Activated CD8-positive, alpha-beta memory T cell treated with anti-CD3 and anti-CD28 coated beads for 48 hours (primary cell): ENCODE results near the gene SLC19A3.
A peak's percentile ranks its signal among the peaks of the same experiment; 100 is the strongest.
"Not testable (repeated sequence)": the region's sequence is repeated elsewhere in the genome, so short reads cannot be mapped to it uniquely, and the experiment has no call there.

ENCODE experiments used
- DNase-seq, 3 experiments: peaks; one replicate each; pipeline ENCODE4 v3.0.0-alpha.2; 2020; ENCODE audit warnings: low read depth in 2 of 3, low spot score in 2 of 3

Gene SLC19A3

GRCh38 chr2:227717687-227718567 is at the start of gene SLC19A3:
Gene SLC19A3, minus strand, starts transcription at chr2:227718028. Its CDS starts 15,710 bp downstream, at chr2:227702318.
- no peak for DNase-seq

- DNase-seq = peak; percentile 19 to 27 (median 22)
Measured at GRCh38 chr2:227766373-227766883, 48.6 kb upstream of the SLC19A3 start.

GRCh38 chr2:227765788-227766372 is 48.1 kb upstream of the SLC19A3 start:
- no peak for DNase-seq

- no peak for DNase-seq
Measured at GRCh38 chr2:227761740-227762476, 44.1 kb upstream of the SLC19A3 start.

GRCh38 chr2:227759411-227760118 is 41.7 kb upstream of the SLC19A3 start:
- no peak for DNase-seq

- DNase-seq = not testable (repeated sequence)
Measured at GRCh38 chr2:227756261-227756660, 38.4 kb upstream of the SLC19A3 start.

- no peak for DNase-seq
Measured at GRCh38 chr2:227748079-227748478, 30.3 kb upstream of the SLC19A3 start.

- no peak for DNase-seq
Measured at GRCh38 chr2:227745594-227745993, 27.8 kb upstream of the SLC19A3 start, which contains the start of gene SCYGR8. Gene SCYGR8, plus strand, starts transcription at chr2:227745894. Its CDS starts 0 bp downstream, at chr2:227745894.

GRCh38 chr2:227740705-227741104 is 22.9 kb upstream of the SLC19A3 start:
- DNase-seq = not testable (repeated sequence)

- DNase-seq = no peak
Measured at GRCh38 chr2:227739351-227739750, 21.5 kb upstream of the SLC19A3 start.

GRCh38 chr2:227728035-227728434 is 10.2 kb upstream of the SLC19A3 start, which contains the start of gene SCYGR7:
Gene SCYGR7, plus strand, starts transcription at chr2:227728335. Its CDS starts 0 bp downstream, at chr2:227728335.
- DNase-seq = no peak

- DNase-seq = no peak
Measured at GRCh38 chr2:227724394-227725039, 6.7 kb upstream of the SLC19A3 start, which contains the start of gene SCYGR6. Gene SCYGR6, minus strand, starts transcription at chr2:227724757. Its CDS starts 0 bp downstream, at chr2:227724757.

- not testable (repeated sequence) for DNase-seq
Measured at GRCh38 chr2:227722821-227723220, 5.0 kb upstream of the SLC19A3 start.

- DNase-seq = no peak
Measured at GRCh38 chr2:227720680-227721079, 2.9 kb upstream of the SLC19A3 start.

GRCh38 chr2:227719641-227720040 is 1.8 kb upstream of the SLC19A3 start:
- no peak for DNase-seq

GRCh38 chr2:227716501-227716900 is 1.3 kb downstream of the SLC19A3 start:
- DNase-seq = no peak

GRCh38 chr2:227713291-227713690 is 4.5 kb downstream of the SLC19A3 start:
- DNase-seq = no peak

GRCh38 chr2:227710986-227711385 is 6.8 kb downstream of the SLC19A3 start:
- DNase-seq = no peak

- no peak for DNase-seq
Measured at GRCh38 chr2:227707390-227707789, 10.4 kb downstream of the SLC19A3 start.

GRCh38 chr2:227706859-227707258 is 11.0 kb downstream of the SLC19A3 start:
- no peak for DNase-seq
